Endometrium (tissue), 2 donors: ENCODE measurements around the gene MTHFSD.

Experiments used
- FAIRE-seq: peaks from 2 replicates; lab custom pipeline; 2012; peaks lifted over from hg19 to GRCh38; lab: Jason Lieb, UNC
- donor health status: control.
- donor health status: control.

MTHFSD gene

GRCh38 chr16:86514481-86515376 lies 40.3 kb downstream of the MTHFSD start:
- FAIRE-seq = no peak

GRCh38 chr16:86513471-86514277 lies 41.4 kb downstream of the MTHFSD start:
- no peak for FAIRE-seq

GRCh38 chr16:86512860-86513470 lies 42.1 kb downstream of the MTHFSD start:
- FAIRE-seq = no peak

GRCh38 chr16:86512301-86512859 lies 42.7 kb downstream of the MTHFSD start:
- no peak for FAIRE-seq

- FAIRE-seq = no peak
Measured at GRCh38 chr16:86511317-86512161, 43.5 kb downstream of the MTHFSD start.

GRCh38 chr16:86510465-86511261 lies 44.4 kb downstream of the MTHFSD start, which contains the start of gene FOXF1:
FOXF1 (plus strand) TSS chr16:86510527; CDS start chr16:86510570, 43 bp downstream.
- no peak for FAIRE-seq

GRCh38 chr16:86509759-86510464 lies 45.1 kb downstream of the MTHFSD start:
- no peak for FAIRE-seq

GRCh38 chr16:86508947-86509758 lies 45.9 kb downstream of the MTHFSD start:
- FAIRE-seq = no peak

GRCh38 chr16:86508028-86508946 lies 46.7 kb downstream of the MTHFSD start:
- FAIRE-seq = no peak

- FAIRE-seq = no peak
Measured at GRCh38 chr16:86507173-86508027, 47.6 kb downstream of the MTHFSD start.

- no peak for FAIRE-seq
Measured at GRCh38 chr16:86505899-86506864, 48.9 kb downstream of the MTHFSD start.

GRCh38 chr16:86505185-86505898 lies 49.7 kb downstream of the MTHFSD start:
- FAIRE-seq = no peak

GRCh38 chr16:86504315-86505184 lies 50.5 kb downstream of the MTHFSD start:
- no peak for FAIRE-seq

- FAIRE-seq = no peak
Measured at GRCh38 chr16:86503830-86504229, 51.2 kb downstream of the MTHFSD start.
